GM23248 (cell line): ENCODE measurements around the gene RIC3. TPM values are rescaled to one million over a fixed set of nuclear protein-coding genes. Genes with fewer than 3 reads are reported as not detected.

Experiments
- DNase-seq: peaks from one replicate; pipeline ENCODE4 v3.0.0-alpha.2; 2015
- H2AFZ ChIP-seq: fragments of 200-600 bp; sonication (generic); 2 replicates; pipeline ENCODE4 v1.6.1; 2016; ENCODE audit warnings: antibody characterized with exemption
- H3F3A ChIP-seq: fragments of 200-600 bp; sonication (generic); 2 replicates; pipeline ENCODE4 v1.6.1; 2016; ENCODE audit warnings: mild to moderate bottlenecking, antibody characterized with exemption, mixed run types; ENCODE audit not compliant: insufficient read depth
- H3K27ac ChIP-seq: fragments of 200-600 bp; sonication (generic); 2 replicates; pipeline ENCODE4 v1.5.1; 2016; ENCODE audit warnings: mild to moderate bottlenecking
- H3K27me3 ChIP-seq: fragments of 200-600 bp; sonication (generic); replicated peaks from 2 replicates; pipeline ENCODE4 v1.6.1; 2016; ENCODE audit warnings: mild to moderate bottlenecking; ENCODE audit not compliant: insufficient read depth
- H3K36me3 ChIP-seq: fragments of 200-600 bp; sonication (generic); 2 replicates; pipeline ENCODE4 v1.6.1; 2016; ENCODE audit warnings: low read depth, mild to moderate bottlenecking
- H3K4me1 ChIP-seq: fragments of 200-600 bp; sonication (generic); 2 replicates; pipeline ENCODE4 v1.6.1; 2016; ENCODE audit warnings: mild to moderate bottlenecking; ENCODE audit not compliant: insufficient read depth
- H3K4me2 ChIP-seq: fragments of 200-600 bp; sonication (generic); one replicate; pipeline ENCODE4 v1.6.1; 2016; ENCODE audit warnings: mild to moderate bottlenecking; ENCODE audit not compliant: unreplicated experiment
- H3K4me3 ChIP-seq: fragments of 200-600 bp; sonication (generic); 2 replicates; pipeline ENCODE4 v1.5.1; 2016; ENCODE audit warnings: mild to moderate bottlenecking
- H3K79me2 ChIP-seq: fragments of 200-600 bp; sonication (generic); 2 replicates; pipeline ENCODE4 v1.6.1; 2016; ENCODE audit warnings: mild to moderate bottlenecking; ENCODE audit not compliant: insufficient read depth
- H3K9ac ChIP-seq: fragments of 200-600 bp; sonication (generic); 2 replicates; pipeline ENCODE4 v1.6.1; 2016; ENCODE audit warnings: mild to moderate bottlenecking
- H3K9me2 ChIP-seq: fragments of 200-600 bp; sonication (generic); 2 replicates; pipeline ENCODE4 v1.6.1; 2016; ENCODE audit warnings: mixed run types, mild to moderate bottlenecking, moderate library complexity; ENCODE audit not compliant: insufficient read depth
- H3K9me3 ChIP-seq: fragments of 200-600 bp; sonication (generic); one replicate; pipeline ENCODE4 v1.6.1; 2017; ENCODE audit warnings: low read depth
- H4K20me1 ChIP-seq: fragments of 200-600 bp; sonication (generic); 2 replicates; pipeline ENCODE4 v1.6.0; 2016; ENCODE audit not compliant: insufficient read depth
- EZH2 ChIP-seq: fragments of 200-600 bp; sonication (generic); IDR thresholded peaks from 2 replicates; pipeline ENCODE4 v1.6.1; 2018; ENCODE audit warnings: antibody characterized with exemption, mild to moderate bottlenecking; ENCODE audit not compliant: insufficient read depth, poor library complexity, severe bottlenecking
- EZH2phosphoT487 ChIP-seq: fragments of 200-600 bp; sonication (generic); IDR thresholded peaks from 2 replicates; pipeline ENCODE4 v1.6.1; 2018; ENCODE audit warnings: antibody characterized with exemption, moderate library complexity, mild to moderate bottlenecking, low read depth; ENCODE audit not compliant: insufficient read depth
- WGBS, 2 experiments: methylation state at CpG; one replicate each; pipeline ENCODE4 v1.1.6; 2015 to 2017; ENCODE audit warnings: low lambda C conversion rate in 2 of 2, low coverage in 1 of 2; ENCODE audit errors: missing lambda C conversion rate in 2 of 2; 5-methylcytosine and 5-hydroxymethylcytosine counted together
- in situ Hi-C: fragments of 300-500 bp; cut with MboI; formaldehyde crosslinking; loops from 2 replicates; pipeline ENCODE4 v1.15.0; 2020
- polyA plus RNA-seq: library from polyadenylated mRNA; unstranded; fragments of >200 nt; fragmentation: Nextera tagmentation; extraction: Ambion mirVana; gene quantifications from 2 replicates; pipeline ENCODE4 v1.2.1, GENCODE V29; 2016
- total RNA-seq: library from RNA; depleted of rRNA; stranded (reverse); fragments of >200 nt; shearing (Covaris generic); gene quantifications from 2 replicates; pipeline ENCODE4 v1.2.3, GENCODE V29; 2014

Gene RIC3
- total and polyA plus RNA-seq, 2 experiments from 2014 or later: 0.06 TPM; not detected in 1

- H3K9me2 ChIP-seq: no peaks in the 10 kb centered on the region
- H3K36me3 ChIP-seq: no peaks in the 10 kb centered on the region
- no peak overlapping the region for H3K4me3 ChIP-seq
Observed at GRCh38 chr11:8213376-8213775, 44.6 kb upstream of the RIC3 start.

GRCh38 chr11:8209208-8209807 lies 40.5 kb upstream of the RIC3 start:
- Histone ChIP-seq H3K9ac (no peak overlapping the region), H3K79me2 (no peaks in the 10 kb centered on the region), H3K4me3 (no peak overlapping the region), H4K20me1 (no peaks in the 10 kb centered on the region), H3F3A (no peaks in the 10 kb centered on the region), H3K27ac (no peak overlapping the region), H2AFZ (no peak overlapping the region), H3K27me3 (peaks cover 7% of the 10 kb centered on the region; the same call in 1 of the 2 replicates), H3K4me1 (no peaks in the 10 kb centered on the region), H3K9me3 (no peaks in the 10 kb centered on the region), H3K4me2 (no peak overlapping the region), H3K36me3 (no peaks in the 10 kb centered on the region), H3K9me2 (no peaks in the 10 kb centered on the region)
- in situ Hi-C loops: no loop called here
- TF ChIP-seq EZH2 (no peak), EZH2phosphoT487 (no peak)
- DNase-seq: no peak
- WGBS, 2 experiments: 24 to 28% methylated on average over 4 of the region's 4 CpGs

More at GRCh38 chr11:8213376-8213775, 44.6 kb upstream of the RIC3 start:
- Histone ChIP-seq H2AFZ (no peak overlapping the region), H3K9me3 (no peaks in the 10 kb centered on the region), H3K9ac (no peak overlapping the region), H3K79me2 (no peaks in the 10 kb centered on the region), H3K27me3 (peaks cover 27% of the 10 kb centered on the region; the same call in 1 of the 2 replicates), H3K4me2 (no peak overlapping the region), H3K27ac (no peak overlapping the region), H4K20me1 (no peaks in the 10 kb centered on the region), H3F3A (no peaks in the 10 kb centered on the region), H3K4me1 (no peaks in the 10 kb centered on the region)
- WGBS, 2 experiments: 55 to 67% methylated on average over 4 of the region's 4 CpGs
- no peak for DNase-seq
- in situ Hi-C loops: no loop called here
- TF ChIP-seq EZH2phosphoT487 (no peak), EZH2 (no peak)

GRCh38 chr11:8207080-8208000 lies 38.5 kb upstream of the RIC3 start:
- H3F3A ChIP-seq: no peaks in the 10 kb centered on the region
- no peaks in the 10 kb centered on the region for H3K36me3 ChIP-seq
- H4K20me1 ChIP-seq: no peaks in the 10 kb centered on the region
- H2AFZ ChIP-seq: no peak overlapping the region
- H3K27me3 ChIP-seq: peaks cover 7% of the 10 kb centered on the region; the same call in 1 of the 2 replicates
- H3K4me3 ChIP-seq: no peak overlapping the region
- H3K4me2 ChIP-seq: no peak overlapping the region
- 35 to 38% methylated on average over 20 of the region's 20 CpGs for WGBS, 2 experiments
- TF ChIP-seq EZH2phosphoT487 (no peak), EZH2 (no peak)
- no peaks in the 10 kb centered on the region for H3K9me2 ChIP-seq
- no peak overlapping the region for H3K27ac ChIP-seq
- no peaks in the 10 kb centered on the region for H3K9me3 ChIP-seq
- DNase-seq: peak; percentile 57
- no peaks in the 10 kb centered on the region for H3K79me2 ChIP-seq
- in situ Hi-C loops: no loop called here
- no peaks in the 10 kb centered on the region for H3K4me1 ChIP-seq
- H3K9ac ChIP-seq: no peak overlapping the region

GRCh38 chr11:8206251-8207079 lies 37.6 kb upstream of the RIC3 start:
- Histone ChIP-seq H3K4me2 (no peak overlapping the region), H3K9me3 (no peaks in the 10 kb centered on the region), H3K9ac (no peak overlapping the region), H3K4me1 (no peaks in the 10 kb centered on the region), H2AFZ (no peak overlapping the region), H3K4me3 (no peak overlapping the region), H4K20me1 (no peaks in the 10 kb centered on the region), H3K36me3 (no peaks in the 10 kb centered on the region), H3K27me3 (peaks cover 4% of the 10 kb centered on the region; the same call in 1 of the 2 replicates), H3F3A (no peaks in the 10 kb centered on the region), H3K79me2 (no peaks in the 10 kb centered on the region), H3K27ac (no peak overlapping the region), H3K9me2 (no peaks in the 10 kb centered on the region)
- TF ChIP-seq EZH2phosphoT487: no peak
- no peak for DNase-seq
- 58 to 65% methylated on average over 30 to 31 of the region's 31 CpGs for WGBS, 2 experiments
- in situ Hi-C loops: no loop called here
